ENCODE data around the gene CNTNAP2.

CNTNAP2 gene

DNA sequence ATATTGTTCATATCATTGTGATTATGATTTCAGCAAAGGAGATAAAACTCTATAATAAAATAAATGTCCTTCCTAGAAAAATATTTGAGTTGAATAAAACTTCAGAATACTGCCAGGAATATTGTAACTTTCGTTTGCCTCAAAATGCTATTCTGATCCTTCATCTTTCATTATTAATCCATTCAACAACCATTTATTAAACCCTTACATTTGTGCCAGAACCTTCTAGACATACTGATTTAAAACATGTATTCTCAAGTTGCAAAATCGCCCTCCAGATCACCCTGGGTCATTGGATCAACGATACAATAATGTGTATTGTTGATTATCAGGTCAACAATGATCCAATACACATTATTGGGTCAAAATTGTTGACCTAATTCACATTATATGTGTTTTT is 759.8 kb downstream of the CNTNAP2 start:
- H4K20me1 ChIP-seq (ENCODE audit: low read depth, low read length), result no peaks in the 10 kb centered on the region
- no peaks in the 10 kb centered on the region for H3K79me2 ChIP-seq (ENCODE audit: insufficient read depth, low read length)
- no peak overlapping the region for H3K9ac ChIP-seq (ENCODE audit: low read length)
- H2AFZ ChIP-seq (ENCODE audit: low read depth, low read length, severe bottlenecking), result no peak overlapping the region
- no peak for TF ChIP-seq EZH2phosphoT487 (conservative IDR thresholded peaks at IDR 0.05; ENCODE audit: low read length)
- TF ChIP-seq, protein P1, sequence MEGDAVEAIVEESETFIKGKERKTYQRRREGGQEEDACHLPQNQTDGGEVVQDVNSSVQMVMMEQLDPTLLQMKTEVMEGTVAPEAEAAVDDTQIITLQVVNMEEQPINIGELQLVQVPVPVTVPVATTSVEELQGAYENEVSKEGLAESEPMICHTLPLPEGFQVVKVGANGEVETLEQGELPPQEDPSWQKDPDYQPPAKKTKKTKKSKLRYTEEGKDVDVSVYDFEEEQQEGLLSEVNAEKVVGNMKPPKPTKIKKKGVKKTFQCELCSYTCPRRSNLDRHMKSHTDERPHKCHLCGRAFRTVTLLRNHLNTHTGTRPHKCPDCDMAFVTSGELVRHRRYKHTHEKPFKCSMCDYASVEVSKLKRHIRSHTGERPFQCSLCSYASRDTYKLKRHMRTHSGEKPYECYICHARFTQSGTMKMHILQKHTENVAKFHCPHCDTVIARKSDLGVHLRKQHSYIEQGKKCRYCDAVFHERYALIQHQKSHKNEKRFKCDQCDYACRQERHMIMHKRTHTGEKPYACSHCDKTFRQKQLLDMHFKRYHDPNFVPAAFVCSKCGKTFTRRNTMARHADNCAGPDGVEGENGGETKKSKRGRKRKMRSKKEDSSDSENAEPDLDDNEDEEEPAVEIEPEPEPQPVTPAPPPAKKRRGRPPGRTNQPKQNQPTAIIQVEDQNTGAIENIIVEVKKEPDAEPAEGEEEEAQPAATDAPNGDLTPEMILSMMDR (IDR thresholded peaks at IDR 0.05; ENCODE audit: insufficient read depth, low read length, poor library complexity, severe bottlenecking), result no peak
- no peaks in the 10 kb centered on the region for H3K9me3 ChIP-seq (ENCODE audit: insufficient read depth, low read length)
- no peak overlapping the region for H3K27ac ChIP-seq (ENCODE audit: low read depth, low read length)
- no peaks in the 10 kb centered on the region for H3K36me3 ChIP-seq (ENCODE audit: low read length)
- H3K4me2 ChIP-seq (ENCODE audit: low read depth, low read length, poor library complexity, severe bottlenecking), result no peak overlapping the region
- H3K4me3 ChIP-seq (ENCODE audit: insufficient read depth, low read length, poor library complexity, severe bottlenecking), result no peak overlapping the region
- no peaks in the 10 kb centered on the region for H3F3A ChIP-seq (ENCODE audit: insufficient read depth)
- H3K9me2 ChIP-seq (replicated peaks; ENCODE audit: insufficient read depth, low read length), result no peaks in the 10 kb centered on the region
- H3K27me3 ChIP-seq (ENCODE audit: low read length), result no peaks in the 10 kb centered on the region

- no peaks in the 10 kb centered on the region for H4K20me1 ChIP-seq (ENCODE audit: low read depth, low read length)
- H2AFZ ChIP-seq (ENCODE audit: low read depth, low read length, severe bottlenecking), result no peak overlapping the region
- H3K9me3 ChIP-seq (ENCODE audit: insufficient read depth, low read length), result no peaks in the 10 kb centered on the region
- no peak overlapping the region for H3K4me2 ChIP-seq (ENCODE audit: low read depth, low read length, poor library complexity, severe bottlenecking)
- H3F3A ChIP-seq (ENCODE audit: insufficient read depth), result no peaks in the 10 kb centered on the region
- no peaks in the 10 kb centered on the region for H3K27me3 ChIP-seq (ENCODE audit: low read length)
- no peak overlapping the region for H3K9ac ChIP-seq (ENCODE audit: low read length)
- no peak overlapping the region for H3K4me3 ChIP-seq (ENCODE audit: insufficient read depth, low read length, poor library complexity, severe bottlenecking)
- H3K9me2 ChIP-seq (replicated peaks; ENCODE audit: insufficient read depth, low read length), result no peaks in the 10 kb centered on the region
- H3K36me3 ChIP-seq (ENCODE audit: low read length), result no peaks in the 10 kb centered on the region
- no peak for TF ChIP-seq EZH2phosphoT487 (conservative IDR thresholded peaks at IDR 0.05; ENCODE audit: low read length)
- TF ChIP-seq, protein P1 (IDR thresholded peaks at IDR 0.05; ENCODE audit: insufficient read depth, low read length, poor library complexity, severe bottlenecking), result no peak
- H3K27ac ChIP-seq (ENCODE audit: low read depth, low read length), result no peak overlapping the region
- no peaks in the 10 kb centered on the region for H3K79me2 ChIP-seq (ENCODE audit: insufficient read depth, low read length)
These were observed 762.3 kb downstream of the CNTNAP2 start for GRCh38 chr7:146878901-146879300.

GRCh38 chr7:146885231-146885630 is 768.6 kb downstream of the CNTNAP2 start:
- Histone ChIP-seq H4K20me1 (ENCODE audit: low read depth, low read length) (no peaks in the 10 kb centered on the region), H3K27me3 (ENCODE audit: low read length) (no peaks in the 10 kb centered on the region), H3K36me3 (ENCODE audit: low read length) (no peaks in the 10 kb centered on the region), H3K9ac (ENCODE audit: low read length) (no peak overlapping the region), H3K9me3 (ENCODE audit: insufficient read depth, low read length) (no peaks in the 10 kb centered on the region), H3K27ac (ENCODE audit: low read depth, low read length) (no peak overlapping the region), H3K9me2 (replicated peaks; ENCODE audit: insufficient read depth, low read length) (no peaks in the 10 kb centered on the region), H3K4me2 (ENCODE audit: low read depth, low read length, poor library complexity, severe bottlenecking) (no peak overlapping the region), H3K4me3 (ENCODE audit: insufficient read depth, low read length, poor library complexity, severe bottlenecking) (no peak overlapping the region), H2AFZ (ENCODE audit: low read depth, low read length, severe bottlenecking) (no peak overlapping the region), H3K79me2 (ENCODE audit: insufficient read depth, low read length) (no peaks in the 10 kb centered on the region), H3F3A (ENCODE audit: insufficient read depth) (no peaks in the 10 kb centered on the region)
- TF ChIP-seq, protein P1 (IDR thresholded peaks at IDR 0.05; ENCODE audit: insufficient read depth, low read length, poor library complexity, severe bottlenecking), result no peak
- TF ChIP-seq EZH2phosphoT487 (conservative IDR thresholded peaks at IDR 0.05; ENCODE audit: low read length), result no peak
